Measurements from ENCODE around the gene DNAJC22.
"Not testable (repeated sequence)": the region's sequence is repeated elsewhere in the genome, so short reads cannot be mapped to it uniquely, and the experiment has no call there.

DNAJC22 gene

GRCh38 chr12:49346659-49347310, at the start of gene DNAJC22:
DNAJC22 (plus strand) TSS chr12:49346888; CDS start chr12:49348873, 1,985 bp downstream.
- DNase-seq = peak; percentile 40 to 41

- DNase-seq = no peak
These were observed 49.0 kb upstream of the DNAJC22 start for GRCh38 chr12:49297695-49298060.

DNA sequence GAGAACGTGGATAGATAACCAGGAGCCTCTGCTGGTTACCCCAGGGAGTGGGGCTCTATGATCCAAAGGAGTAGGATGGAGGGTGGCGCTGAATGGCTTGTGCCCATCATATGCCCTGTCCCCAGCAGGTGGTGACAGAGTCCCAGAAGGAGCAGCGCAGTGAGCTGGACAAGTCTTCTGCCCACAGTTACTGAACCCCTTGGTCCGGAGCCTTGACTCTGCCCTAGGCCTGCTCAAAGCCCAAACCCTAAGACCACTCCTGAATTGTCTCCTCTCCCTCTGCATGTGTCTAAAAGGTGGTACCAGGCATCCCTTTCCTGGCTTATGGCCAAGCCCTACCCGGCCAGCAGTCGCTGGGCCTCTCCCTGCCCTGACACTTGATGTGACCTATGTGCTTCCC, 48.5 kb upstream of the DNAJC22 start:
- no peak for DNase-seq

DNA sequence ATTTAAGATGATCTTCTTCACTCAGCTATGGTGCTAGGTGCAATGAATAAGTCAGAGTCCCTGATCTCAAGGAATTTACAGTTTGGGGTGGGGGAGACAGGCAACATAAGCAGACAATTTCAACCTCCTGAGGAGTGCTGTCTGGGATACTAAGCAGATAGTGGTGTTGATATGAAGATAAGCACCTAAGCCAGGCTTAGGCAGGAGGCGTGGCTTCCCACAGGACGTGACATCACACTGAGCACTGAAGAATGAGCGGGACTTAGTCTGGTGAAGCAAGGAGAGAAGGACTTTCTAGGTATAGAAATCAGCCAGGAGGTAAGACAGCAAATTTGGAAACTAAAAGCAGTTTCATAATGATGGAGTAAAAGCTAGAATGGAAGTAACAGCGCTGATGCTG, 44.9 kb upstream of the DNAJC22 start:
- peak in 1 of 2 donors; percentile 62 for DNase-seq

- DNase-seq = no peak
These were observed 42.5 kb upstream of the DNAJC22 start for GRCh38 chr12:49304161-49304560.

GRCh38 chr12:49305762-49306510, 40.8 kb upstream of the DNAJC22 start:
- DNase-seq = no peak

GRCh38 chr12:49309386-49309785, 37.3 kb upstream of the DNAJC22 start:
- DNase-seq = no peak

DNA sequence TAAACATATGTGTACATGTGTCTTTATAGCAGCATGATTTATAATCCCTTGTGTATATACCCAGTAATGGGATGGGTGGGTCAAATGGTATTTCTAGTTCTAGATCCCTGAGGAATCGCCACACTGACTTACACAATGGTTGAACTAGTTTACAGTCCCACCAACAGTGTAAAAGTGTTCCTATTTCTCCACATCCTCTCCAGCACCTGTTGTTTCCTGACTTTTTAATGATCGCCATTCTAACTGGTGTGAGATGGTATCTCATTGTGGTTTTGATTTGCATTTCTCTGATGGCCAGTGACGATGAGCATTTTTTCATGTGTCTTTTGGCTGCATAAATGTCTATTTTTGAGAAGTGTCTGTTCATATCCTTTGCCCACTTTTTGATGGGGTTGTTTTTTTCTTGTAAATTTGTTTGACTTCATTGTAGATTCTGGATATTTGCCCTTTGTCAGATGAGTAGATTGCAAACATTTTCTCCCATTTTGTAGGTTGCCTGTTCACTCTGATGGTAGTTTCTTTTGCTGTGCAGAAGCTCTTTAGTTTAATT, 36.2 kb upstream of the DNAJC22 start:
- not testable (repeated sequence) for DNase-seq

- DNase-seq = no peak
These were observed 31.9 kb upstream of the DNAJC22 start for GRCh38 chr12:49314811-49315210.

DNA sequence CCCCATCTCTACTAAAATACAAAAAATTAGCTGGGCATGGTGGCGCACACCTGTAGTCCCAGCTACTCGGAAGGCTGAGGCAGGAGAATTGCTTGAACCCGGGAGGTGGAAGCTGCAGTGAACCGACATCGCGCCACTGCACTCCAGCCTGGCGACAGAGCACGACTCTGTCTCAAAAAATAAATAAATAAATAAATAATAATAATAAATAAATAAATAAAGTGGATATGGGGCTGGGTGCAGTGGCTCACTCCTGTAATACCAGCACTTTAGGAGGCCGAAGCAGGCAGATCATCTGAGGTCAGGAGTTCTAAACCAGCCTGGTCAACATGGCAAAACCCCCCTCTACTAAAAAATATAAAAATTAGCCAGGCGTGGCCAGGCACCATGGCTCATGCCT, 29.6 kb upstream of the DNAJC22 start:
- DNase-seq = not testable (repeated sequence)

DNA sequence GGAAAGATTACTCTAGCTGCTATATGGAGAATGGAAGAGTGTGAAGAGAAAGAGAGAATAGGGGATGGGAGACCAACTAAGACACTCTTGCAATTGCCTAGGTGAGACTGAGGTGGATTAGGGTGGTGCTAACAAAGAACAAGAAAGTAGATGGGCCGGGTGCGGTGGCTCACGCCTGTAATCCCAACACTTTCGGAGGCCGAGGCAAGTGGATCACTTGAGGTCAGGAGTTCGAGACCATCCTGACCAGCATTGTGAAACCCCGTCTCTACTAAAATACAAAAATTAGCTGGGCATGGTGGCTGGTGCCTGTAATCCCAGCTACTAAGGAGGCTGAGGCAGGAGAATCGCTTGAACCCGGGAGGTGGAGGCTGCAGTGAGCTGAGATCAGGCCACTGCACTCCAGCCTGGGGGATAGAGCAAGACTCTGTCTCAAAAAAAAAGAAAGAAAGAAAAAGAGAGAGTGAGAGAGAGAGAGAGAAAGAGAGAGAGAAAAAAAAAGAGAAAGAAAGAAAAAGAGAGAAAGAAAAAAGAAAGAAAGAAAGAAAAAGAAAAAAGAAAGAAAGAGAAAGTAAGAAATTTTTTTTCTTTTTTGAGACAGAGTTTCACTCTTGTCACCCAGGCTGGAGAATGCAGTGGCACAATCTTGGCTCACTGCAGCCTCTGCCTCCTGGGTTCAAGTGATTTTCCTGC, 26.1 kb upstream of the DNAJC22 start:
- not testable (repeated sequence) for DNase-seq

GRCh38 chr12:49322367-49322707, 24.4 kb upstream of the DNAJC22 start:
- DNase-seq = no peak

DNA sequence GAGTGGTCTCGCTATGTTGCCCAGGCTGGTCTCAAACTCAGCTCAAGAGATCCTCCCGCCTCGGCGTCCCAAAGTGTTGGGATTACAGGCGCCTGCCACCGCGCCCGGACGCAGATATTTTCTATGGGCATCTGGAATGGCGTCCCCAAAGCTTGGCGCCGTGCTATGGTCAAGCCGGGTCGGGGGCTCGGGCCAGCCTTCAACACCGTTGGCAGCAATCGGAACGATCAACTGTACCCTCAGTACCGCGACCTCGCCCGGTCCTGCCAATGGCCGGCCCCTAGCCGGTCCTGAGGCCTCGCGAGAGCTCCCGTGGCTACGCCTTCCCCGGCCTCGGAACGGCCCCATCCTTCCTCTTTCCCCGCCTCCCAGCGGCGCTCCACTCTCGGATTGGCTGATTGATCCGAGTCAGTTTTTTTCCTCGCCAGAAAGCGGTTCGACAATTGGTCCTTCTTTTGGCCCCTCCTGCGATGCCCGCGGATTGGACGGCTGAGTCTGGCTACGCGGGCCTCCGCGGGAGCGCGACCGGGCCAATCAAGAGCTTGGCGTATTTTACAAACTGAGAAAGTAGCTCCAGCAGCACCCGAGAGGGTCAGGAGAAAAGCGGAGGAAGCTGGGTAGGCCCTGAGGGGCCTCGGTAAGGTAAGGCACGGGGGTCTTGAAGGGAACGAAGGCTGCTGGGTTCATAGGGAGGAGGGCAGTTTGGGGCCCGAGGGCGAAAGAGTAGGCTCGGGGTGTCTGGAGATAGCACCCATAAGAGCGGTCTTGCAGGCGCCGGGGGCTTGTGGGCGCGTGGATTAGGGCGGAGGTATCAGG, 23.8 kb upstream of the DNAJC22 start, which contains the start of gene TROAP:
Gene TROAP (plus strand): TSS at position 548 of the 816 bp plus-strand sequence. CDS start 354 bp downstream, outside the sequence.
- peak; percentile 96 for DNase-seq

GRCh38 chr12:49323524-49324097, 23.1 kb upstream of the DNAJC22 start:
- DNase-seq = no peak

GRCh38 chr12:49325606-49326005, 21.1 kb upstream of the DNAJC22 start:
- DNase-seq = no peak

GRCh38 chr12:49327368-49327767, 19.3 kb upstream of the DNAJC22 start:
- no peak for DNase-seq

- DNase-seq = no peak
These were observed 18.8 kb upstream of the DNAJC22 start for GRCh38 chr12:49327887-49328286.

DNA sequence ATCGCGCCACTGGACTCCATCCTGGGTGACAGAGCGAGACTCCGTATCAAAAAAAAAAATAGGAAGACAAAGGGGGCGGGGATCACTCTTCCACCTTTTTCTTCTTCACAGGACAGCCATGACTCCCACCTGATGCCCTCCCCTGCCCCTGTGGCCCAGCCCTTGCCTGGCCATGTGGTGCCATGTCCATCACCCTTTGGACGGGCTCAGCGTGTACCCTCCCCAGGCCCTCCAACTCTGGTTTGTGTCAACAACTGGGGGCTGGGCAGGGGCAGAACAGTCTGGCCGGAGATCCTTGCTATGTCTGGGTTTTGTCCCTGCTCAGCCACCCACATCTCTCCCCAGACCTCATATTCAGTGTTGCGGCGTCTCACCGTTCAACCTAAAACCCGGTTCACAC, 17.9 kb upstream of the DNAJC22 start:
- no peak for DNase-seq

DNA sequence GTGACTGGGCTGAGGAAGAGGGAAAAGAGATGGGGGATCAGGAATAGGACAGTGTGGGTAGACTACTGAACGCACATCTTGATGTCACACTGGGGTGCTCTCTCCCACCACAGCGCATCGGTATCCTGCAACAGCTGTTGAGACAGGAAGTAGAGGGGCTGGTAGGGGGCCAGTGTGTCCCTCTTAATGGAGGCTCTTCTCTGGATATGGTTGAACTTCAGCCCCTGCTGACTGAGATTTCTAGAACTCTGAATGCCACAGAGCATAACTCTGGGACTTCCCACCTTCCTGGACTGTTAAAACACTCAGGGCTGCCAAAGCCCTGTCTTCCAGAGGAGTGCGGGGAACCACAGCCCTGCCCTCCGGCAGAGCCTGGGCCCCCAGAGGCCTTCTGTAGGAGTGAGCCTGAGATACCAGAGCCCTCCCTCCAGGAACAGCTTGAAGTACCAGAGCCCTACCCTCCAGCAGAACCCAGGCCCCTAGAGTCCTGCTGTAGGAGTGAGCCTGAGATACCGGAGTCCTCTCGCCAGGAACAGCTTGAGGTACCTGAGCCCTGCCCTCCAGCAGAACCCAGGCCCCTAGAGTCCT, 16.6 kb upstream of the DNAJC22 start:
- no peak for DNase-seq

- peak in 1 of 2 donors; percentile 12 for DNase-seq
These were observed 15.9 kb upstream of the DNAJC22 start for GRCh38 chr12:49330631-49331379.

Data from stimulated activated CD4-positive, alpha-beta T cell treated with anti-CD3 and anti-CD28 coated beads, Interleukin-2, amount 100 ng/mL, for 24 hours (primary cell).